Loucy (cell line): ENCODE data around the gene GEMIN5.

Source experiments
- H2AFZ ChIP-seq: fragments of 200-600 bp; sonication (generic); 2 replicates; pipeline ENCODE4 v1.6.0; 2016; ENCODE audit warnings: antibody characterized with exemption, mild to moderate bottlenecking, low read length, moderate library complexity
- H3F3A ChIP-seq: fragments of 200-600 bp; 2 replicates; pipeline ENCODE4 v1.6.0; 2016; ENCODE audit warnings: antibody characterized with exemption, low read depth, mild to moderate bottlenecking
- H3K27me3 ChIP-seq: fragments of 200-600 bp; sonication (generic); 2 replicates; pipeline ENCODE4 v1.6.1; 2014; ENCODE audit warnings: low read length, mild to moderate bottlenecking; ENCODE audit not compliant: insufficient read depth, poor library complexity, severe bottlenecking
- H3K36me3 ChIP-seq: fragments of 200-600 bp; sonication (generic); 2 replicates; pipeline ENCODE4 v1.6.1; 2016; ENCODE audit warnings: low read length; ENCODE audit not compliant: insufficient read depth
- H3K4me1 ChIP-seq: fragments of 200-600 bp; sonication (generic); 2 replicates; pipeline ENCODE4 v1.5.1; 2014; ENCODE audit warnings: low read length, mild to moderate bottlenecking; ENCODE audit not compliant: insufficient read depth, poor library complexity, severe bottlenecking
- H3K4me2 ChIP-seq: fragments of 200-600 bp; sonication (generic); 2 replicates; pipeline ENCODE4 v1.6.0; 2014; ENCODE audit warnings: antibody characterized with exemption, low read length, low read depth, mild to moderate bottlenecking; ENCODE audit not compliant: poor library complexity, severe bottlenecking
- H3K4me3 ChIP-seq: fragments of 200-600 bp; sonication (generic); 2 replicates; pipeline ENCODE4 v1.5.1; 2014; ENCODE audit warnings: low read length, mild to moderate bottlenecking, mixed read lengths; ENCODE audit not compliant: poor library complexity, severe bottlenecking
- H3K79me2 ChIP-seq: fragments of 200-600 bp; sonication (generic); 2 replicates; pipeline ENCODE4 v1.6.1; 2014; ENCODE audit warnings: low read length; ENCODE audit not compliant: insufficient read depth
- H3K9ac ChIP-seq: fragments of 200-600 bp; sonication (generic); 2 replicates; pipeline ENCODE4 v1.6.0; 2014; ENCODE audit warnings: mild to moderate bottlenecking, low read depth, low read length, moderate library complexity; ENCODE audit not compliant: poor library complexity, severe bottlenecking
- H3K9me2 ChIP-seq: fragments of 200-600 bp; sonication (generic); replicated peaks from 2 replicates; pipeline ENCODE4 v1.6.1; 2016; ENCODE audit warnings: low read depth, low read length, mixed read lengths
- H3K9me3 ChIP-seq: fragments of 200-600 bp; sonication (generic); 2 replicates; pipeline ENCODE4 v1.6.1; 2014; ENCODE audit warnings: mild to moderate bottlenecking, antibody characterized with exemption, low read length, low read depth; ENCODE audit not compliant: insufficient read depth
- H4K20me1 ChIP-seq: fragments of 200-600 bp; sonication (generic); 2 replicates; pipeline ENCODE4 v1.6.0; 2014; ENCODE audit warnings: antibody characterized with exemption, low read length, mild to moderate bottlenecking; ENCODE audit not compliant: insufficient read depth, poor library complexity, severe bottlenecking
- EZH2phosphoT487 ChIP-seq: fragments of 200-600 bp; IDR thresholded peaks from 2 replicates; pipeline ENCODE4 v1.6.1; 2018; ENCODE audit warnings: antibody characterized with exemption, mild to moderate bottlenecking, moderate library complexity, borderline replicate concordance
- TF ChIP-seq, protein P1 (sequence below): fragments of 200-600 bp; sonication (generic); conservative IDR thresholded peaks from 2 replicates; pipeline ENCODE4 v1.5.1; 2014; ENCODE audit warnings: mild to moderate bottlenecking, antibody characterized with exemption, low read length

Gene GEMIN5

DNA sequence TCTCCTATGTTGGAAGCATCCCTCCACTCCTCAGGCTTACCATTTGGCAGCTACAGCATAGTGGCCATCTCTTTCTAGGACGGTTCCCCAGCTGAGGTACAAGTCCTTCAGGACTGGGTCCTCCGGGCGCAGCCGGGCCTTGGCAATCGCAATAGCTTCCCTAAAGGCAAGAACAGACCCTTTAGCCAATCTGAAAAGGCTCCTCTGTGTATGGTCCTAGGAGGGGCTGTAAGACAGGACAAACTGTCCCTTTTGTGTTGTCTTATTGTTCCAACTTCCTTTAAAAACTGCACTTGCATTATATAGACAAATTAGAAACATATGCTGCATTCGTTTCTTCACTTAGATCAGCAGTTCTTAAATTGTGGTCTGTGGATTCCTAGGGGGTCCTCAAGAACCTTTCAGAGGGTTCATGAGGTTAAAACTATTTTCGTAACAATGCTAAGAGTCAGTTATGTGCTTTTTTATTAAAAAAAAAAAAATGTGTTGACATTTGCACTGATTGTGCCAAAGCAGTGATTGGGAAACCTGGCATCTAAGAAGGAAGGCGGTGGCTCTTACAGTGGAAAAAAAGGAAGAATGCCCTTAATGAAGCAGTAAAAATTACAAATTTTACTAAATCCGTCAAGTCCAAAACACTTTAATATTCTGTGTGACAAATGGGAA lies 38.7 kb downstream of the GEMIN5 start:
- Histone ChIP-seq H3K9me3 (no peaks in the 10 kb centered on the region), H3K4me3 (no peak overlapping the region), H3F3A (no peaks in the 10 kb centered on the region), H2AFZ (no peak overlapping the region), H3K79me2 (no peaks in the 10 kb centered on the region), H3K9ac (no peak overlapping the region), H4K20me1 (no peaks in the 10 kb centered on the region), H3K4me2 (no peak overlapping the region), H3K27me3 (no peaks in the 10 kb centered on the region), H3K9me2 (no peaks in the 10 kb centered on the region), H3K36me3 (peaks cover 20% of the 10 kb centered on the region; the same call in 1 of the 2 replicates), H3K4me1 (no peaks in the 10 kb centered on the region)
- TF ChIP-seq EZH2phosphoT487: no peak
- TF ChIP-seq, protein P1, sequence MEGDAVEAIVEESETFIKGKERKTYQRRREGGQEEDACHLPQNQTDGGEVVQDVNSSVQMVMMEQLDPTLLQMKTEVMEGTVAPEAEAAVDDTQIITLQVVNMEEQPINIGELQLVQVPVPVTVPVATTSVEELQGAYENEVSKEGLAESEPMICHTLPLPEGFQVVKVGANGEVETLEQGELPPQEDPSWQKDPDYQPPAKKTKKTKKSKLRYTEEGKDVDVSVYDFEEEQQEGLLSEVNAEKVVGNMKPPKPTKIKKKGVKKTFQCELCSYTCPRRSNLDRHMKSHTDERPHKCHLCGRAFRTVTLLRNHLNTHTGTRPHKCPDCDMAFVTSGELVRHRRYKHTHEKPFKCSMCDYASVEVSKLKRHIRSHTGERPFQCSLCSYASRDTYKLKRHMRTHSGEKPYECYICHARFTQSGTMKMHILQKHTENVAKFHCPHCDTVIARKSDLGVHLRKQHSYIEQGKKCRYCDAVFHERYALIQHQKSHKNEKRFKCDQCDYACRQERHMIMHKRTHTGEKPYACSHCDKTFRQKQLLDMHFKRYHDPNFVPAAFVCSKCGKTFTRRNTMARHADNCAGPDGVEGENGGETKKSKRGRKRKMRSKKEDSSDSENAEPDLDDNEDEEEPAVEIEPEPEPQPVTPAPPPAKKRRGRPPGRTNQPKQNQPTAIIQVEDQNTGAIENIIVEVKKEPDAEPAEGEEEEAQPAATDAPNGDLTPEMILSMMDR: no peak

- H3K36me3 ChIP-seq: peaks cover 20% of the 10 kb centered on the region; the same call in 1 of the 2 replicates
Measured at GRCh38 chr5:154898210-154898609, 39.8 kb downstream of the GEMIN5 start.

DNA sequence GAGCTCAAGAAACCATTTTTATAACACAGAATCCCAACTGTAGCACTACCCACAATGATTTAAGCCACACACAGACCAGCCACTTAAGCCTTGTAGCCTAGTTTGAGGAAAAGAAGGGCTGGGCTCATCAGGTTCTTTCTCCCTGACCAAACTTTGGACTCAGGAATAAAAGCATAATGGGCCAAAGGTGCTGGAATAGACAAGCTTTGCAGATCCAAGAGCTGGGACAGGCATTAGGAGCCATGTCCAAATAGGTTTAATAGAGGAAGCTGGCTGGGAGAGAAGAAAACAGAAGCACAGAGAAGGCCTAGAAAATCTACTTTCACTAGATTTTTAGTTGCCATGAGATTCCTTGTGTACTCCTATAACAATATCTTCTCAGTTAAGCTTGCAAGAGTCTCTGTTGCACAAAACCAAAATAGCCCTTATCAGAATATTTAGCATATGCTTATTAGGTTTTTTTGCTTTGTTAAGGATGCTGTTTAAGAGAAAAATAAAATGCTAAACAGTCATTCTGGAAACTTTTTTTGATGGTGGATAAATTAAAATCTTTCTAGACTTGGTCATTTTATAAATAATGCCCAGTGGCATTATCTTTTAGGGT lies 41.3 kb downstream of the GEMIN5 start:
- Histone ChIP-seq H3K36me3 (peaks cover 8% of the 10 kb centered on the region; the same call in 1 of the 2 replicates), H3K9me2 (no peaks in the 10 kb centered on the region), H3F3A (no peaks in the 10 kb centered on the region), H3K9me3 (no peaks in the 10 kb centered on the region), H3K79me2 (no peaks in the 10 kb centered on the region), H3K4me1 (no peaks in the 10 kb centered on the region), H2AFZ (no peak overlapping the region), H4K20me1 (no peaks in the 10 kb centered on the region), H3K9ac (no peak overlapping the region), H3K4me3 (no peak overlapping the region), H3K4me2 (no peak overlapping the region), H3K27me3 (no peaks in the 10 kb centered on the region)
- TF ChIP-seq EZH2phosphoT487: no peak
- TF ChIP-seq, protein P1: no peak

More at GRCh38 chr5:154898210-154898609, 39.8 kb downstream of the GEMIN5 start:
- Histone ChIP-seq H3K79me2 (no peaks in the 10 kb centered on the region), H3K9me2 (no peaks in the 10 kb centered on the region), H3K4me1 (no peaks in the 10 kb centered on the region), H3K4me3 (no peak overlapping the region), H2AFZ (no peak overlapping the region), H4K20me1 (no peaks in the 10 kb centered on the region), H3F3A (no peaks in the 10 kb centered on the region), H3K27me3 (no peaks in the 10 kb centered on the region), H3K9me3 (no peaks in the 10 kb centered on the region), H3K9ac (no peak overlapping the region), H3K4me2 (no peak overlapping the region)
- no peak for TF ChIP-seq EZH2phosphoT487
- TF ChIP-seq, protein P1: no peak
